22Rv1 (cell line): ENCODE results near the gene ZC3H12C.

Experiments
- ZFX ChIP-seq: fragments of 450-650 bp; IDR thresholded peaks from 2 replicates; pipeline ENCODE4 v1.6.1; 2017; ENCODE audit warnings: antibody characterized with exemption, borderline replicate concordance
- TF ChIP-seq, protein P1 (sequence below): fragments of 450-650 bp; IDR thresholded peaks from 2 replicates; pipeline ENCODE4 v1.5.1; 2017; ENCODE audit warnings: mild to moderate bottlenecking

DNA sequence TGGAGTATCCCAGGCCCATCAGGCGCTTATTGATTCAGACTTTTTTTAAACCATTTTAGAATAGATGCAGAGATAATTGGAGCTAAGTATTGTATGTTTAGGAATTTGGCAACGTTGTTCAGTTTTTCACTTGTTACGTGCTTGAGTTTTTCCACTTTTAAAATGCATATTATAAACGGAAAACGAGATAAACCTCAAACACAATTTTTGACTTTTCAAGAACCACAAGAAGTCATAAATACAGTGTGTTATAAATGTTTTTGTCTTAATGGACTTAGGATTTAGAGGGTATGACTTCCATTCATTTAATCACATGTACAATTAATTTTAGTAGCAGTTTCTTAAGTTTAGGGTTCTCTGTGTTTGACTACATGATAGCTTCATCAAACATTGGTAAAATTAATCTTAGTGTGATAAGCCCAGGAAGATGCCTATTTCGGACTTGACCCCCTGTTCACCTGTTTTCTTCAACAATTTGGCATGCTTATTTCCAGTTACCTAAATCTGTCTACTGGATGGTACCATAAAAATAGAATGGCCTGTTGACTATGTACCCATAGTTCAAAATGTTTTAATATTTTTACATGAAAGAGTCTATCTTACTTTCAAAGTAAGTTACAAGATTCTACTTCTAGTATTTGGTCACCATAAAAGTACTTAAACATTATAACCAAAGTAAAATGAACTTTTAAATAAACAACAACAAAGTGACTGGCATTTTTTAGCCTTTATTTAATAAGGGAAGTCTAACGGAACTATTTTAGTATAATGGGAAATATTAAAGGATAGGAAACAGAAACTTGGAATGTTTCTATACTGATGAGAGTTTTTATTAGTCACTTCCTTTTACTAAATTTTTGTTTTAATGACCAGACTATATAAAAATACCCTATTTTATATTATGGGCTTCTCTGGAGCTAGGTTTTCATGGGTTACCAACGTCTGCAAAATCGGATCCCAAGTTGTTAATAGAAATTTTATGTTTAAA lies 1.4 kb downstream of the ZC3H12C start:
- TF ChIP-seq, protein P1, sequence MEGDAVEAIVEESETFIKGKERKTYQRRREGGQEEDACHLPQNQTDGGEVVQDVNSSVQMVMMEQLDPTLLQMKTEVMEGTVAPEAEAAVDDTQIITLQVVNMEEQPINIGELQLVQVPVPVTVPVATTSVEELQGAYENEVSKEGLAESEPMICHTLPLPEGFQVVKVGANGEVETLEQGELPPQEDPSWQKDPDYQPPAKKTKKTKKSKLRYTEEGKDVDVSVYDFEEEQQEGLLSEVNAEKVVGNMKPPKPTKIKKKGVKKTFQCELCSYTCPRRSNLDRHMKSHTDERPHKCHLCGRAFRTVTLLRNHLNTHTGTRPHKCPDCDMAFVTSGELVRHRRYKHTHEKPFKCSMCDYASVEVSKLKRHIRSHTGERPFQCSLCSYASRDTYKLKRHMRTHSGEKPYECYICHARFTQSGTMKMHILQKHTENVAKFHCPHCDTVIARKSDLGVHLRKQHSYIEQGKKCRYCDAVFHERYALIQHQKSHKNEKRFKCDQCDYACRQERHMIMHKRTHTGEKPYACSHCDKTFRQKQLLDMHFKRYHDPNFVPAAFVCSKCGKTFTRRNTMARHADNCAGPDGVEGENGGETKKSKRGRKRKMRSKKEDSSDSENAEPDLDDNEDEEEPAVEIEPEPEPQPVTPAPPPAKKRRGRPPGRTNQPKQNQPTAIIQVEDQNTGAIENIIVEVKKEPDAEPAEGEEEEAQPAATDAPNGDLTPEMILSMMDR, result no peak
- TF ChIP-seq ZFX, result no peak
